Body of pancreas (tissue), 4 donors: Measurements from ENCODE around the gene ERCC3. TPM values are rescaled to one million over a fixed set of nuclear protein-coding genes. Genes with fewer than 3 reads are reported as not detected.
"Not testable (repeated sequence)": the region's sequence is repeated elsewhere in the genome, so short reads cannot be mapped to it uniquely, and the experiment has no call there.

Source experiments
- ATAC-seq: fragments of 150-250 bp; one replicate; pipeline ENCODE4 v1.9.1; 2016
- DNase-seq, 4 donors: peaks; one replicate each; pipeline ENCODE4 v3.0.0-alpha.2; 2019
- H3K27ac ChIP-seq, 4 donors: fragments of 200-600 bp; sonication (generic); 1 replicate in 3 of 4; 2 replicates in 1 of 4; pipeline versions ENCODE4 v1.5.1 to v1.6.1; 2016 to 2019; ENCODE audit warnings: mild to moderate bottlenecking in 1 of 4, mixed read lengths in 1 of 4, moderate library complexity in 1 of 4
- H3K27me3 ChIP-seq, 2 donors: fragments of 200-600 bp; sonication (generic); one replicate each; pipeline ENCODE4 v1.6.0; 2016; ENCODE audit warnings: mild to moderate bottlenecking in 1 of 2
- H3K36me3 ChIP-seq, 2 donors: fragments of 200-600 bp; sonication (generic); replicated peaks in 1 of 2; 2 replicates each; pipeline ENCODE4 v1.5.1; 2016; ENCODE audit warnings: low read depth in 2 of 2; ENCODE audit not compliant: insufficient read depth in 1 of 2
- H3K4me1 ChIP-seq: fragments of 200-600 bp; sonication (generic); one replicate; pipeline ENCODE4 v1.6.0; 2016
- H3K4me3 ChIP-seq, 2 donors: fragments of 200-600 bp; sonication (generic); 1 replicate in 1 of 2; 2 replicates in 1 of 2; pipeline ENCODE4 v1.5.1; 2016 to 2019
- H3K9me3 ChIP-seq, 3 donors: fragments of 200-600 bp; sonication (generic); 1 replicate in 2 of 3; 2 replicates in 1 of 3; pipeline ENCODE4 v1.5.1; 2016
- POLR2A ChIP-seq, 3 donors: fragments of 450-650 bp; IDR thresholded peaks; one replicate each; pipeline ENCODE4 v1.6.1; 2016; ENCODE audit warnings: antibody characterized with exemption in 3 of 3, mild to moderate bottlenecking in 2 of 3
- WGBS, 2 donors: methylation state at CpG; one replicate each; pipeline ENCODE4 v1.1.5; 2017; 5-methylcytosine and 5-hydroxymethylcytosine counted together
- intact Hi-C: fragments of 100-400 bp; cut with DNase I; formaldehyde crosslinking; loops from one replicate; pipeline ENCODE4 v1.15.1; 2023
- total RNA-seq, 2 donors: library from RNA; depleted of rRNA; stranded (reverse); fragments of >200 nt; gene quantifications; one replicate each; pipeline ENCODE4 v1.1.0, GENCODE V29; 2016
- TF ChIP-seq, protein P1 (sequence below), 7 experiments: fragments of 450-650 bp in 4 of 7; fragments of 200-600 bp in 3 of 7; sonication (generic) in 3 of 7; IDR thresholded peaks; one replicate each; pipeline ENCODE4 v1.5.1; 2016 to 2019; ENCODE audit warnings: antibody characterized with exemption in 7 of 7

Gene ERCC3
- total RNA-seq, 2 donors from 2014 or later: 28.5 to 54.7 TPM

DNA sequence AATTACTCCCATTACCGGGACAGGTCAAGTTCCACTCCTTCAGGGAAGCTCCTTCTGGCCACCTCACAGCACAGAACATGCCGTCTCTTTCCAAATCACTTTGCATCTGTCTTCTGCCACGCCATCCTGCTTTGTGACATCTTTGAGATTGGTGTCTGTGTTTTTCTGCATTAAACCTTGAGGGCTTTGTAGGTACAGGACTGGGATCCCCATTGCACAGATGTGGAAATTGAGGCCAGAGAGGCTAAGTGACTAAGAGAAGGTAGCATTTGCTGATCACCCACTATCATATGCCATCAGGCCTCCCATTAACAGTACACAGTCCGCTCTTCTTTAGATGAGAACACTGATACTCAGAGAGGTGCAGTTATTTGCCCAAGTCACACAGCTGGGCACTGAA, 64.4 kb downstream of the ERCC3 start:
- intact Hi-C loops: no loop called here
- Histone ChIP-seq H3K27ac (no peak overlapping the region), H3K27me3 (no peaks in the 10 kb centered on the region), H3K9me3 (no peaks in the 10 kb centered on the region), H3K4me1 (peaks cover 9% of the 10 kb centered on the region), H3K36me3 (no peaks in the 10 kb centered on the region), H3K4me3 (no peak overlapping the region)
- 94 to 97% methylated on average over 4 of the region's 4 CpGs for WGBS, 2 donors
- TF ChIP-seq POLR2A (IDR thresholded peaks at IDR 0.05): no peak
- TF ChIP-seq, protein P1, sequence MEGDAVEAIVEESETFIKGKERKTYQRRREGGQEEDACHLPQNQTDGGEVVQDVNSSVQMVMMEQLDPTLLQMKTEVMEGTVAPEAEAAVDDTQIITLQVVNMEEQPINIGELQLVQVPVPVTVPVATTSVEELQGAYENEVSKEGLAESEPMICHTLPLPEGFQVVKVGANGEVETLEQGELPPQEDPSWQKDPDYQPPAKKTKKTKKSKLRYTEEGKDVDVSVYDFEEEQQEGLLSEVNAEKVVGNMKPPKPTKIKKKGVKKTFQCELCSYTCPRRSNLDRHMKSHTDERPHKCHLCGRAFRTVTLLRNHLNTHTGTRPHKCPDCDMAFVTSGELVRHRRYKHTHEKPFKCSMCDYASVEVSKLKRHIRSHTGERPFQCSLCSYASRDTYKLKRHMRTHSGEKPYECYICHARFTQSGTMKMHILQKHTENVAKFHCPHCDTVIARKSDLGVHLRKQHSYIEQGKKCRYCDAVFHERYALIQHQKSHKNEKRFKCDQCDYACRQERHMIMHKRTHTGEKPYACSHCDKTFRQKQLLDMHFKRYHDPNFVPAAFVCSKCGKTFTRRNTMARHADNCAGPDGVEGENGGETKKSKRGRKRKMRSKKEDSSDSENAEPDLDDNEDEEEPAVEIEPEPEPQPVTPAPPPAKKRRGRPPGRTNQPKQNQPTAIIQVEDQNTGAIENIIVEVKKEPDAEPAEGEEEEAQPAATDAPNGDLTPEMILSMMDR (IDR thresholded peaks at IDR 0.05): no peak
- ATAC-seq: no peak
- DNase-seq: no peak

DNA sequence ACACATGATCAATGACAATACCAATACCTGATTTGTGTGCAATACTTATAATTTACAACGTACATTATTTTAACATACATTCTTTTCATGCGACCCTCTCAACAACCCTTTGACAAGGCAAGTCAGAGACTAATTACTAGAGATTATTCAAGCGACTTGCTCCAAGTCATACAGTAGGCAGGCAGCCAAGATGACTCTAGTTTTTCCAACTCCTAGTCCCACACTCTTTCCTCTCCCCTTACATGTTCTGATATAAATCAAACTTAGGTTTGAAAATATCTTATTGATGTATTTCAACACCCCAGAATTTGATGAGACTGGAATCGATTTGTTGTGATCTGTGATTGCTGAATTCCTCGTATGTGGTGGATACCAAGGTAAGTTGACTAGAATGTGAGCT, 65.8 kb downstream of the ERCC3 start:
- peaks cover 9% of the 10 kb centered on the region for H3K4me1 ChIP-seq
- H3K27ac ChIP-seq: no peak overlapping the region
- no peaks in the 10 kb centered on the region for H3K9me3 ChIP-seq
- intact Hi-C loops: no loop called here
- H3K27me3 ChIP-seq: no peaks in the 10 kb centered on the region
- 66 to 68% methylated on average over 5 of the region's 5 CpGs for WGBS, 2 donors
- ATAC-seq (no peak), DNase-seq (no peak)
- no peaks in the 10 kb centered on the region for H3K36me3 ChIP-seq
- TF ChIP-seq POLR2A (IDR thresholded peaks at IDR 0.05): no peak
- TF ChIP-seq, protein P1 (IDR thresholded peaks at IDR 0.05): no peak
- H3K4me3 ChIP-seq: no peak overlapping the region

DNA sequence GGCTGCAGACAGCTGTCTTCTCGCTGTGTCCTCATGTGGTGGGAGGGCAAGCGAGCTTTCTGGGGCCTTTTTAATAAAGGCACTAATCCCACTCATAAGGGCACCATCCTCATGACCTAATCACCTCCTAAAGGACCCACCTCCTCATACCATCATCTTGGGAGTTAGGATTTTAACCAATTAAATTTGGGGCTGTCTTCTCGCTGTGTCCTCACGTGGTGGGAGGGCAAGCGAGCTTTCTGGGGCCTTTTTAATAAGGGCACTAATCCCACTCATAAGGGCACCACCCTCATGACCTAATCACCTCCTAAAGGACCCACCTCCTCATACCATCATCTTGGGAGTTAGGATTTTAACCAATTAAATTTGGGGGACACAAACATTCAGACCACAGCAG, 66.7 kb downstream of the ERCC3 start:
- 96 to 97% methylated on average over 5 of the region's 5 CpGs for WGBS, 2 donors
- H3K9me3 ChIP-seq, ATAC-seq, H3K4me1 ChIP-seq, DNase-seq, H3K4me3 ChIP-seq, H3K27me3 ChIP-seq, intact Hi-C loops, H3K36me3 ChIP-seq, H3K27ac ChIP-seq: not testable (repeated sequence)

DNA sequence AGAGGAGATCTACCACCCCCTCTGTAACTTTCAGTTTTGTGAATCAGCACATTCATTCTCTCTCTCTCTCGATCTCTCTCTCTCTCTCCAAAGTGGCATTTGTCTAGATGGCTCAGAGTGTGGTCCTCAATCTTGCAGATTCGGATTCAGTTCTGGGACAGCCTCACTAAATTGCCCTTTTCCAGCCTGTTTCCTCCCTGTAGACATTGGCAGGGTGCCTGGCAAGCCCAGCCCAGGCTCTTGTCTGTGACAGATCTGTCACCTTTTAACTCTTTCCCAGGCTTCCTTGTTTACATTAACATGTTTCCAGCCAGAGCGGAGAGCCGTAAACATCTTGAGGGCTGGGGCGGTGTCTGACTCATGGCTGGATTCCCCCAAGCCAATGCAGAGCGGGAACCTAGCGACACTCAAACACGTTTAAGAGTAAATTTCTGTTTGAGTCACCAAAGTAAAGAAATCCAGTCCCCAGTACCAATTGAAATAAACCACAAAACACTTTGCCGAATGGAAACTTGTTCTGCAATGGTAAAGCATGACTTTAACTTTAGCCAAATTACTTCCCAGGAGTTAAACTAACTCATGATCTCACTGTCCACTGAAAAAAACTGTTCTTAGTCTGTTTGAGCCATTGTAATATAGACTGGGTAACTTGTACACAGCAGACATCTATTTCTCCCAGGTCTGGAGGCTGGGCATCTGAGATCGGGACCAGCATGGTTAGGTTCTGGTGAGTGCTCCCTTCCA, 67.3 kb downstream of the ERCC3 start:
- no peak overlapping the region for H3K4me3 ChIP-seq

DNA sequence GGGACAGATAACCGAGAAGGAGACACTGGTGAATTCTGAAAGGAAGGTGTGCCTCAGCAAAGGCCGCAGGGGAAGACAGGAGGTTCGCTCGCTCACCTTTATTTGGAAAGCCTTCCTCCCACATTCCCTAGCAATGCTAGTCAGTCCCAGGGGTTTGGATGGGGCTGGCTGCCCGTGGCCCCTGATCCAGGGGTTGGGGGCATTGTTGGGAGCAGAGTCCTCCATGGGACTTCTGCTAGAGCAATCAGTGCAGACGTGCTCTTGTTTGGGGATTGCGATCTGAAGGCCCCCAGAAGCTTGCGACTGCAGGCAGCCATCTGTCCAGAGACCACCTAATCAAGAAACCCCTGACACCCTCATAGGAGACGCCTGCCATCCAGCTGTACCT, 67.8 kb downstream of the ERCC3 start:
- Histone ChIP-seq H3K4me3 (no peak overlapping the region), H3K36me3 (no peaks in the 10 kb centered on the region), H3K9me3 (no peaks in the 10 kb centered on the region), H3K27ac (no peak overlapping the region), H3K4me1 (peaks cover 9% of the 10 kb centered on the region), H3K27me3 (no peaks in the 10 kb centered on the region)
- no peak for TF ChIP-seq POLR2A (IDR thresholded peaks at IDR 0.05)
- TF ChIP-seq, protein P1 (IDR thresholded peaks at IDR 0.05): no peak
- WGBS, 2 donors: 54 to 62% methylated on average over 5 to 9 of the region's 9 CpGs
- intact Hi-C loops: no loop called here
- DNase-seq (no peak), ATAC-seq (no peak)

More for the DNA sequence above, 67.3 kb downstream of the ERCC3 start:
- H3K36me3 ChIP-seq: no peaks in the 10 kb centered on the region
- no peaks in the 10 kb centered on the region for H3K9me3 ChIP-seq
- intact Hi-C loops: no loop called here
- no peaks in the 10 kb centered on the region for H3K27me3 ChIP-seq
- WGBS, 2 donors: 23 to 24% methylated on average over 10 of the region's 10 CpGs
- TF ChIP-seq, protein P1 (IDR thresholded peaks at IDR 0.05): no peak
- no peak for TF ChIP-seq POLR2A (IDR thresholded peaks at IDR 0.05)
- no peak overlapping the region for H3K27ac ChIP-seq
- DNase-seq: peak; percentile 46 to 61 (median 54)
- peaks cover 9% of the 10 kb centered on the region for H3K4me1 ChIP-seq
- peak; percentile 56 for ATAC-seq
